Right forelimb (tissue), 1 donor: ENCODE data around the gene GRAMD1C.

Experiments used
- DNase-seq: peaks from one replicate; pipeline ENCODE4 v3.0.0-alpha.2; 2018

The GRAMD1C gene

DNA sequence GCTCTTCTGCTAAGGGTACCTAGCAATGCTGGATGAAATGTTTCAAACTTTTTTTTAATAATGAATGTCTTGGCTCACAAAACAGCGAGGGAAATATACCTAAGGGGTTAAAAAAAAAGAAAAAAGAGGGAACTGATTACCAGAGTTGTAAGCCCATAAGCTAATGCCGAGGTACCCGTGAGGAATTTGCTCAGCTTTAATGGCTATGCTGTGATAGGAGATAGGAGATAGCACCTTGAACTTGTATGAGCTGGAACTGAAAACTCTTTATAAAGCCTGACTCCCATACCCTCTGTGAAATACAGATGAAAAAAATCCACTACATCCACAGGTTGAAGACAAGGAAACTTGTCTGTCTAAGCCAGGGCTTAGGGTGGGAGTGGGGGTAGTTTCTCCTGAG is 13.9 kb downstream of the GRAMD1C start:
- DNase-seq: no peak

DNA sequence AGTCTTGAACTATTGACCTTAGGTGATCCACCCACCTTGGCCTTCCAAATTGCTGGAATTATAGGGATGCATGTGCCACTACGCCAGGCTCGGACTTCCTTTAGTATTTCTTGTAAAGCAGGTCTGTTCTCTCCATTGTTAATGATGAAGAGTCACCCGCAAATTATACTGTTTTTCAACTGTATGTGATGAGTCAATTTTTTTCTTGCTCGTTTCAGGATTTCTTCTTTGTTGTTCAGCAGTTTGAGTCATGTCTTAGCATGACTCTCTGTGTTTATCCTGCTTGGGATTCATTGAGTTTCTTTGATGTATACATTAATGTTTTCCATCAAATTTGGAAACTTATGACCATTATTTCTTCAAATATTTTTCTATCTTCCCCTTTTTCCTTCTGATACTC is 28.9 kb downstream of the GRAMD1C start:
- no peak for DNase-seq

DNA sequence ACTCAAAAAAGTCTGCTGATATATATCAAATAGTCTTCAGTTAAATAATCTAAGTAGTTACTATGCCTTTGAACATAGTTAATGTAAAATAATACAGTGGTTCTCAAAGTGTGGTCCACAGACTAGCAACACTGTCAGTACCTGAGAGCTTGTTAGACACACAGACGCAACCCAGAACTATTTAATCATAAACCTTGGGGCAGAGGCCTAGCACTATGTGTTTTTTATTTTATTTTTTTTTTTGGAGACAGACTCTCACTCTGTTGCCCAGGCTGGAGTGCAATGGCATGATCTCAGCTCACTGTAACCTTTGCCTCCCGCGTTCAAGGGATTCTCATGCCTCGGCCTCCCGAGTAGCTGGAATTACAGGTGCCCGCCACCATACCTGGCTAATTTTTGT is 34.7 kb downstream of the GRAMD1C start:
- no peak for DNase-seq

DNA sequence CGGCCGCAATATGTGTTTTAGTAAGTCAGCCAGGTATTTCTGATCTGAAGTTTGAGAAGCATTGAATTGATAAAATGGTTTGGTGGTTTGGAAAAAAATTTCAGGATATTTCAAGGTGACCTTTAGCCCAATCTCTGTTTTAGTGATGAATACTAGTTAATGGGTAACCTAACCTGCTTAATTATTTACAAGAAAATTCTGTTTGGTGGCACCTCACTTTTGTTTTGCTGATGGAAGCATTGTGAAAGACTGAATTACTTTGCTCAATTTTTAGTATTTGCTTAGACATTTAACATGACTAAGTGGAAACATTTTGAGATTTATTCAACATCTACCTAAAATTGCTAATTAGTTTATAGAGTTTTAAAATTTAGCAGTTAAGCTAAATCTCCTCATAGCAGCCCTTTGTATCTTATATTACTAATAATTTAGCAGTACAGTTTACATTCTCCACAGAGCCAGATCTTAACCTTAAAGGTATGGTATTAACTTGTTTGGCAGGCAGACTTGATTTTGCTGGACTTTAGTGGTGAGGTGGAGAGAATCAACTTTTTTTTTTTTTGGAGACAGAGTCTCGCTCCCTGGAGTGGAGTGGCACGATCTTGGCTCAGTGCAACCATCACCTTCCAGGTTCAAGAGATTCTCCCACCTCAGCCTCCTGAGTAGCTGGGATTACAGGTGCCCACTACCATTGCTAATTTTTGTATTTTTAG is 35.4 kb downstream of the GRAMD1C start:
- no peak for DNase-seq

DNA sequence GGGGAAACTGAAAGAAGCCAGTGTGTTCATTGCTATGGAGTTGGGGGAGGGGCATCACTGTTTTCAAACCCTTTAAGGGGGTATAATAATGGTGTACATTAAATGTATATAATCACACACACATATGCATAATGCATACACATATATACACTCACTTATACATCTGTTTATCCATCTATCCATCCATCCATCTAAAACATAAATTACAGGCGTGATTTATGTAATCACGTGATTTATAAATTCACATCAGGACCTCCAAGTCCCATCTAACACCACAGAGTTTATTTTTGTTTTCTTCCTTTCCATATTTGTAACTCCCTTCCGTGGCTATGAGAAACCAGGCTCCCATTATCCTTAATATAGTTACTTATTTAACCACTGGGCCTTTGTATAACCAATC is 39.8 kb downstream of the GRAMD1C start:
- no peak for DNase-seq

DNA sequence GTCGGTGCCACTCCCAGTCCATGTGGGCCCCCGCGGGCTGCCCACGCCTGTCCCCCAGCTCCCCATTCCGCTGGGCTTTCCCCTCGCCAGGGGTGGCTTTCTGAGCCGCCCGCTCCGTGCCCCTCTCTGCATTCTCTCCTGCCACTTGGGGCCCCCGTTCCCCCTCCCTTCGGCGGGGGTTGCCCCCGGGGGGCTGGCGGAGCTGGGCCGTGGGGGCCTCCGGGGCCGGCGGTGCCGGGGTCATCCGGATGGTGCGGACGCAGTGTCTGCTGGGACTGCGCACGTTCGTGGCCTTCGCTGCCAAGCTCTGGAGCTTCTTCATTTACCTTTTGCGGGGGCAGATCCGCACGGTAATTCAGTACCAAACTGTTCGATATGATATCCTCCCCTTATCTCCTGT is 46.5 kb downstream of the GRAMD1C start:
- DNase-seq: no peak

DNA sequence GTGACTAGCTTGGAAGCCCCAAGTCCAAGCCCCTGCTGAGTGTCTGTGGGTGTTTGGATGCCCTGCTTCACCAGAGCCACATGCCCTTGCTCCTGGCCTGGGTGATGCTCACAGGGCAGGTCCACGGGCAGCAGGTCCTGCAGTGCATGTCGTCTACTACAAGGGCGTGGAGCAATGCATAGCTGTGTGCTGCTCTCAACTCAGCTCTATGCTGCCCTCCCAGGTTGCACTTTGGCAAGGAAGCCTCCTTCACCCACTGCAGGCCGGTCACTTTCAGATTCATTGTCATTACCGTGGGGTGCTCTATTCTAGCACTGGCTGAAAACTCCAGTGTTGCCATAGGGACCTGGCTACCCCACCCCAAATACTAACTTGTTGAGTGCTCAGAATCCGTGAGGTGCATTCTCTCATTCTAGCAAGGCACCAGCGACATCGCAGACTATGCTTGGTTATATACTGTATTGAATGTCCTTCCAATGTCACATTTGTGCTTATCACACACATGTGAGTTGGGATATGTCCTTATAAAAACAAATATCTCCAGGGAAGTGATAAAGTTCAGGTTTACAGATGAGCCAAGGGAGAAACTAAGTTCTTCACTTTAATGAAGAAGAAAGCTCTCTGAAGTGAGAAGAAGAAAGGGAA is 51.8 kb downstream of the GRAMD1C start:
- DNase-seq: no peak

DNA sequence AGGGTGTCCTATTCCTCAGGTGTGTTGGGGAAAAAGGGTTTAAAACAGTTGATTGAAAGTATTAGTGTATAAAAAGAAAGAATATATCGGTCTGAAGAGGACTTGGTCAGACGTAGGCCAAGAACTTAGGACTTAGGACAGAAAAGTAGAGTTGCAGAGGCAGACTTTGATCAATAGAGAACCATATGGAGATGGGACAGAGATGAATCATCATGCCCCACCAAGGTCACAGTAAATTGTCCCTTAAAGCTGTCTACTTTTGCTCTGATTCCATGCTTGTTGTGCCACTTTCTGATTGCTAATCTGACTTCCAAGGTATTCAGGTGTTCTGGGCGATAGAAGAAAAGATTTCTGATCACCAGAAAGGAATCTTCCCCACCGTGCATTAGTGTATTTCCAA is 56.3 kb downstream of the GRAMD1C start:
- no peak for DNase-seq

DNA sequence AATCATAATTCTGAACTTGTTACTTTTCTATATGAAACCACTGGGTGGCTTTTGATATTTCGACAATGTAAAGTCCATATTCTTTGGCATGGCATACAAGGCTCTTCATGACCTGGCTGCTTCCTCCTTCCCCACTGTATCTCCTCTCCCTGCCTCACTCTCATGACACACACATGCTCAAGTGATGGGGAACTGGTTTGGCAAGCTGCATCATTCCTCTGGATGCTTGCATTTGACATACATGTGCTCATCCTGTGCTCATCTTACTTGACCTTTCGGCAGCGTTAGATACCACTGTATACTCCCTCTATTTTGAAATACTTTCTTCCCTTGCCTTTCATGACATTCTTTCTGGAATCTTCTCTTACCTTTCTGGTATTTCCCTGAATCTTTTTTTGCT is 57.4 kb downstream of the GRAMD1C start:
- no peak for DNase-seq

DNA sequence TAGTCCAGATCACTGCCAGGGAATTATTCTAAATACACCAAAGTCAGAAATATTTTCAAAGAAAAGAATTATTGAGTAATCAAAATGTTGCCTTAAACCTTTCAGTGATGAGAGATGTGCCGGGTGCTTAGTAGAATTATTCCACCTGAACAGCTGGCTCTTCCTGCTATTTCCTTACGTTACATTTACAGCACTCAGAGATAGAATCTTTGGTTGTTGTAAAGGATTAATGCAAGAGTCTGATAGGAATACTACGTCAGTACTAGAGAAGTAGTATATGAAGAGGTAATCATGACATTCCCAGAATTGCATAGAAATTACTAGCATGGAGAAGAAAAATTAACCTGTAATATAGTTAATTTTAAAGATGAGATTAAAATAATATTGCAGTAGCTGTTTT is 58.3 kb downstream of the GRAMD1C start:
- no peak for DNase-seq

DNA sequence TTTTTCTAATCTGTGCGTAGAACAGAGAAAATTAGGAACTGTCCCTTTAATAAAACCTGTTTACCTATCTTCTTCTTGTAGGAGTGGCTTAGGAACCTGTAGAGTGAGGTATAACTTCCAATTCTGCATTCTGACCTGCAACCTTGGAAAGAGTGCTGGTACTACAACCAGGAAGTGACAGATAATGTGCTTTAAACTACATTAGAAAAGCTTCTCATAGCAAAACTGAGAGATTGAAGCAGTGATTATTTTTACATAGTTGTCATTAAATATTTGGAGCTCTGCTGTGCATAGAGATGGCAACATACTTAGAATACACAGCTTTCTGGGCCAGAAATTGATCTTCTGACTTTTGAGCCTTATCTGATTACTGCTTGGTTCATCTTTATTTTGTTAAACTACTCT is 58.8 kb downstream of the GRAMD1C start:
- DNase-seq: no peak

DNA sequence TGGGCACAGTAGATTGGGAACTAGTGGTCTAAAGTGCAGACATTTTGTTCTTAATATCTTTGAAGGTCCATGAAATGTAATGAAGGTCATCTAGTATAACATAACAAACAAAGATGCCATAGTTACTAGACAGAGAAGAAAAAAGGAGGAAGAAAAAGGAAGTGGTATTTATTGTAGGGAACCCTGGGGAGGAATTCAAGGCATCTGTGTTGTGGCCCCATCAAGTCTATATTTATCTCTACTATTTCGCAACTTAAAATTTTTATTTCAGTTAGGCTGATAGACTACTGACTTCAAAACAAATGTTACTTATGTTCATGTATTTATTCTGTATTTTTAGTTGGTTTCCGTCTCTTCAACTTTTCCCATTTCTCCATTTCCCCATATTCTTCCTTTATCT is 60.3 kb downstream of the GRAMD1C start:
- DNase-seq: no peak

DNA sequence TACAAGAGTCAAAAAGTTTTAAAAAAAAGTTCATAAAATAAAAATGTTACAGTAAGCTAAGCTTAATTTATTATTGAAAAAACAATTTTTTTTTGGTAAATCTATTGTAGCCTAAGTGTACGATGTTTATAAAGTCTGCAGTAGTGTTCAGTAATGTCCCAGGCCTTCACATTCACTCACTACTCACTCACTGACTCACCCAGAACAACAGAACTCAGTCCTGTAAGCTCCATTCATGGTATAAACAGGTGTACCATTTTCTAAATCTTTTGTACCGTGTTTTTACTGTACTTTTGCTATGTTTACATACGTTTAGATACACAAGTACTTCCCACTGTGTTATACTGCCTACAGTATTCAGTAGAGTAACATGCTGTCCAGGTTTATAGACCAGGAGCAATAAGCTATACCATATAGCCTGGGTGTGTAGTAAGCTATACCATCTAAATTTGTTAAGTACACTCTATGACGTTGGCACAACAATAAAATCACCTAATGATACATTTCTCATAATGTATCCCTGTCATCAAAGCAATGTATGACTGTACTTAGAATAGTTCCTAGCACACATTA is 68.1 kb downstream of the GRAMD1C start:
- DNase-seq: no peak

DNA sequence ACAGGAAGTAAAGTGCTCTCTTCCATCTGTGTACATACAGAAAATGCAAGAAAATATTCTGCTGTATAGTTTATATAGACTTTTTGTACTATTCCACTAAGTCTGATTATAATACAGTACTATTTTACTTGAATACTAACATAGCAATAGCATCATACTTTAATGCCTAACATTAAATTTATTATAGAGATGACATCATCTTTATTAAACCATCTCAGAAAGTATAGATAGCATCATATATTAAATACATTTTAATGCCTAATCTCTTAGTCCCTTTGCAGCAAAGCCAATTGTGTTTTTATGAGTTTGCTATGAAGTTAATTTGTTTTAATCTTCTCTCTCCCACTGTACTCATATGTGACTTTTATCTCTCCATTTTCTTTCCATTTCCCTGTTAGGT is 69.5 kb downstream of the GRAMD1C start:
- no peak for DNase-seq

DNA sequence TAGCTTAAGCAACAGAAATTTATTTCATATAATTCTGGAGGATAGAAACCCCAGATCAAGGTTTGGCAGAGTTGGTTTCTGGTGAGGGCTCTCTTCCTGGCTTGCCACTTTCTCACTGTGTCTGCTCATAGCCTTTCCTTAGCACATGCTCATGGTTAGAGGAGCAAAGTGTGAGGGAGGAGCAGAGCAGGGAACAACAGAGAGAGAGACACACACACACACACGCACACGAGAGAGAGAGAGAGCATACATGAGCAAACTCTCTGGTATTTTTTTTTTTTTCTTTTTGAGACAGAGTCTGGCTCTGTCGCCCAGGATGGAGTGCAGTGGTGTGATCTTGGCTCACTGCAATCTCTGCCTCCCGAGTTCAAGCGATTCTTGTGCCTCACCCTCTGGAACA is 72.4 kb downstream of the GRAMD1C start:
- DNase-seq: no peak

DNA sequence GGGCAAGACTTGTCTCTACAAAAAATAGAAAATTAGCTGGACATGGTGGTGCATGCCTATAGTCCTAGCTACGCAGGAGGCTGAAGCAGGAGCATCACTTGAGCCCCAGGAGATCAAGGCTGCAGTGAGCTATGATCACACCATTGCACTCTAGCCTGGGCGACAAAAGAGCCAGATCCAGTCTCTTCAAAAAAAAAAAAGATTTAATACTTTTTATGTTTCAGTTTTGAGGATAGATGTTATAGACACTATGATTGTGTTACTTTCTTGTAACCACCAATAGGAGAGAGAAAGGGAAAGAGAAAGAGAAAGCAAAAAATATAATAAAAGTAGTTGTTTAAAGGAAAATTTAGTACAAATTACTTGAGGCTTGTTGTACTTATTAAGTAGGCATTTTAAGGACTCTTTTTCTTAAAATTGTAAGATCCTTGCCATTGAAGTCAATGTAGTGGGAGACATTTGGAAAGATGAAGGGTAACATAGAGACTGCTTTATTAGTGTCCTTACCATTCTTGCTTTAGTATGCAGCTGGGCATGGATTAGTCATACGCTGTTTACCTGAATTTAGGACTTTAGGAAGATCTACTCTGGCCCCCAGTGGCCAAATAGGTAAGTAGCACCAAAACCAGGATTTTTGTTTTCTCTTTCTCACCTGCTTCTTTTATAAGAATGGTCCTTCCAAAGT is 74.1 kb downstream of the GRAMD1C start:
- DNase-seq: no peak

DNA sequence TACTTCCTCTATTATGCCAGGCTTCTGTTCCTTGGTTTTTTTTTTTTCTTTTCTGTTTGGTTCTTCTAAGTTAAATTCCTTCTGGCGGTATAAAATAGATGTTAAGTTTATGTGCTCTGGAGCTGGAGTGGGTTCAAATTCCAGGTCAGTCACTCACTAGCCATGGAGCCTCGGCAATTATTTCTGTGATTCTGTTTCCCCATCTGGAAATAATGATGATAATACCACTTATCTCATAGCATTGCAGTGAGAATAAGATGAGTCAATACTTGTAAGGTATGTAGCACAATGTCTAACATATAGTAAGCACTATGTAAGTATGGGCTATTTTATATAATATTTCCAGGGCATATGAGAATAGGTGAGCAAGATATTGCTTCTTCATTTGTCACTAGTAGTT is 76.1 kb downstream of the GRAMD1C start:
- DNase-seq: no peak

DNA sequence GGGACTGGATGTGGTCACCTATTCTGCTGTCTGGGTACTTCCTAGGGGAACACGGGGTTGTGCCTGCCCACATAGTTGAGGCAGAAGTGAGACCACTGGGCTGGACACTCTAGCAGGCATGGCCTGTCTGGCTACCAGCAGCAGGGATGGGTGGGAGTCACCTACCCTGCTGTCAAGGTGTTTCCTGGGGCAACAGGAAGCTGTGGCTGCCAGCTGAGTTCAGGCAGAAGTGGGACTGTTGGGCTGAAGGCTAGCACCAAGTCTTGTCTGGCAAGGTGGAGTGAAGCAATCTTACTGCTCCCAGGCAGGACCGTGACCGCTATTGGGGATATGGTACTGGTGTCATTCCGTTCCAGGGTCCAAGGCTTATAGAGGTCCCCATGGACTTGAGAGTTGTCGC is 89.0 kb downstream of the GRAMD1C start:
- no peak for DNase-seq

DNA sequence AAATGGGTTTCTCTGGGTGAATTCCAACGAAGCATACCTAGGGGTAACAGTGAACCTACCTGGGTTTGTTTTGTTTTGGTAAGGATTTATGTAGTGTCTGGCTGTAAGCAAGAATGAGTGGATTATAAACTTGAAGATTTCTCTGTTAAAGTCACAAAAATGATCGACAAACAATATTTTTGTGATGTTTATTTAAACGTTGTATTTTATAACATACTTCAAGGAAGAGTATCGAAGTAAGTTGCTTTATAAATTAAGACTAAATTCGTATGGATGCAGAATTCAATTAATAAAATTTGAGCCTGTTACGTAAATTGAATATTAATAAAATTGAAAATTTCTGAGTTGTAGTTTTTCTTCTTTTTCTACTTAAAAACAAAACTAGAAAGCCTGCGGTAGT is 108.2 kb downstream of the GRAMD1C start:
- DNase-seq: no peak

DNA sequence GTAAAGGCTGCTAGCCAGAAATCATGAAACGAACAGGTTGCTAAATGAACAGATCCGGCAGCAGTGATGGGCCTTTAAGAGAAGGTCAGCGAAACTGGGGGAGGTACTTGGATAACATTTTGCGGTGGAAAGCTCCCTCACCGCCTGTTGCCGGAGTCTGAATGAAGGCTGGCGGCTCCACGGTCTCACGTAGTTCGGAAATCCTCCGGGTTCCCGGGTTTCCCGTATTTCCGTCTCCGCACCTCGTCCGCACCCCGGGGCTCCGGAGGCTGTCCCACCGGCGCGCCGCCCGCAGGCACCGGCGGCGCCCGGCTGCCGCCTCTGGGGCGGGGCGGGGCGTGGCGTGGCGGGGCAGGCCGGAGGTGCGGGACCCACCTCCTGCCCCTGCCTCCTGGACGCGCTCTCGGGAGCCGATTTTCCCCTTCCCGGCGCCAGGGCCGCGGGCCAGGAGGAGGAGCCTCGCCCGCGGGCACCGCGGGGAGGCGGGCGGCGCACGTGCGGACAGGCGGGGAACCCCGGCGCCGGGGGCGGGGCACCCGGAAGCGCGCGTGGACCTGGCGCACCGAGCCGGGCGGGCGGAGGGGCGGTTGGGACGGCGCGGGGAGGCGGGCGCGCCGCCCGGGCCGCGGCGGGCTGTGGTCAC is 108.9 kb downstream of the GRAMD1C start, which contains the start of gene ZDHHC23:
Gene ZDHHC23 (plus strand): TSS at position 642 of the 643 bp plus-strand sequence. CDS start 790 bp downstream, outside the sequence.
- peak; percentile 78 for DNase-seq

DNA sequence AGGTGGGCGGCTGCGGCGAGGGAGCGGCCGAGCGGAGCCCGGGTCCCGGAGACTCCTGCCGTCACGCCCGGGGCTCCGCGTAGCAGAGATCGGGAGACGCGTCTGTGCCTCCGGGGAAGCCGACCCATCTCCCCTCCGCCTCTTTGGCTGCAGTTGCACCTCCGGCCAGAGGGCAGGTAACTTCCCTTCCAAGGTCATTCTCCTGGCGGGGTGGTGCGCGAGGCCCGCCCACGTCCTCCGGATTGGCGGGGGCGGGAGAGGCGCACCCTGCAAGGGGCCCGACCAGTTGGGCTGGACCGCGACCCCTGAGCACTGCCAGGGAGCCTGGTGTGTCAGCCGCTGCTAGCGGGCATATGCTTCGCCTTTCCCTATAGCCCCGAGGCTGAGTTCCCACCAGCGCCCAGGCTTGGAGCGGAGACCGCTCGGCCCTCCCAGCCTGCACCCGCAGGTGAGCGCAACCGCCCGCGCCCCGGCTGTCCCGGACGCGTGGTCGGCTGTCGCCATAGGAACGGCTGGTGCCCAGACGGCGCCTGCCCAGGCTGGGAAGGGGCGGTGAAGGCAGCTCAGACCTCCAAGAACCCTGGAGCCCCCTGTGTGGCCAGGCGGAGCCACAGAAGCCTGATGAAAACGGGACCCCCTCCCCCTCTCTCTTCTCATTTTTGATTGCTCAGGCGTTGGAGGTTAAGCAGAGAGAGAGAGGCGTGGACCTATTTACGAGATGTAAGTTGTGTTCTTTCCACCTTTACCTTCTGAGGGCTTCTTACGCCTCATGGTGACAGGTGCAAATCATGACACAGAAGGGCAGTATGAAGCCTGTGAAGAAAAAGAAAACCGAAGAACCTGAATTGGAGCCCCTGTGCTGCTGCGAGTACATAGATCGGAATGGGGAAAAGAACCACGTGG is 109.7 kb downstream of the GRAMD1C start:
- peak; percentile 53 for DNase-seq

DNA sequence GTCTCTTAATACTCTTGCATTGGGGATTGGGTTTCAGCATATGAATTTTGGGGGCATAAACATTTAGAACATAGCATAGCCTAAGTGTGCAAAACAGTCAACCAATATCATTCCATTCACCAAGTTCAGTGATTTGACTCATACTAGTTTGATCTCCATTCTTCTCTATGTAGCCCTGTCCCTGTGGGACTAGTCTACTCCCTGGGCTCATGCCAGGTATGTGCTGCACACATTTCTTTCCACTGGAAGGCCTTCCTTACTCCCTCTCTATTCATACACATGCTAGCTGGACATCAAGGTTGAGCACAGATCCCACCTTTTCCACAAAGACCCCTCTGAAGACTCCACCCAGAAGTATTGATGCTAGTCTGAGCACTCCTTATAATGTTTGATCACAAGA is 114.3 kb downstream of the GRAMD1C start:
- no peak for DNase-seq
